Measurements from ENCODE around the gene ATPAF1. TPM values are rescaled to one million over a fixed set of nuclear protein-coding genes. Genes with fewer than 3 reads are reported as not detected.

Gene ATPAF1
- total RNA-seq, 8 experiments from 2014 or later = 39.9 to 77.6 (median 50.8) TPM

GRCh38 chr1:46601257-46602007 is 66.7 kb downstream of the ATPAF1 start:
- in situ Hi-C loops (cut with MboI; ENCODE audit: low pct_unique_long_range_greater_than_20kb in 2 of 9, low sequenced_read_pairs in 9 of 9, unreplicated experiment in 9 of 9) = no loop called here
- 50 to 100% (median 100%) methylated on average over 1 to 3 of the region's 3 CpGs; no CpG with 5 or more reads in 3 of the 10 experiments for WGBS, 10 experiments
- Histone ChIP-seq H3K4me3 (no peak overlapping the region), H3K4me1 (replicated peaks in 1 of 2) (peaks cover 6 to 7% of the 10 kb centered on the region in 2 donors), H3K27ac (no peak overlapping the region)
- ATAC-seq (replicated peaks in 6 of 8) = no peak

GRCh38 chr1:46599059-46599970 is 68.8 kb downstream of the ATPAF1 start:
- WGBS, 10 experiments = 76 to 100% (median 89%) methylated on average over 1 to 9 of the region's 9 CpGs; no CpG with 5 or more reads in 3 of the 10 experiments
- H3K4me3 ChIP-seq = no peak overlapping the region
- H3K27ac ChIP-seq = no peak overlapping the region

GRCh38 chr1:46596846-46597245 is 71.3 kb downstream of the ATPAF1 start:
- in situ Hi-C loops (cut with MboI; ENCODE audit: low pct_unique_long_range_greater_than_20kb in 2 of 9, low sequenced_read_pairs in 9 of 9, unreplicated experiment in 9 of 9) = no loop called here
- no peak for ATAC-seq (replicated peaks in 6 of 8)
- H3K27ac ChIP-seq = no peak overlapping the region
- no peaks in the 10 kb centered on the region for H3K4me1 ChIP-seq (replicated peaks in 1 of 2)
- 33 to 100% (median 97%) methylated on average over 1 to 3 of the region's 3 CpGs for WGBS, 10 experiments
- no peak overlapping the region for H3K4me3 ChIP-seq

More at GRCh38 chr1:46599059-46599970, 68.8 kb downstream of the ATPAF1 start:
- in situ Hi-C loops (cut with MboI; ENCODE audit: low pct_unique_long_range_greater_than_20kb in 2 of 9, low sequenced_read_pairs in 9 of 9, unreplicated experiment in 9 of 9) = no loop called here
- no peak for ATAC-seq (replicated peaks in 6 of 8)
- H3K4me1 ChIP-seq (replicated peaks in 1 of 2) = peaks cover 6 to 7% of the 10 kb centered on the region in 2 donors

- WGBS, 10 experiments = 86 to 100% (median 89%) methylated on average over 1 of the region's 1 CpG; no CpG with 5 or more reads in 6 of the 10 experiments
- ATAC-seq (replicated peaks in 6 of 8) = no peak
- in situ Hi-C loops (cut with MboI; ENCODE audit: low pct_unique_long_range_greater_than_20kb in 2 of 9, low sequenced_read_pairs in 9 of 9, unreplicated experiment in 9 of 9) = no loop called here
- Histone ChIP-seq H3K4me1 (replicated peaks in 1 of 2) (no peaks in the 10 kb centered on the region), H3K27ac (no peak overlapping the region), H3K4me3 (no peak overlapping the region)
Observed at GRCh38 chr1:46596036-46596435, 72.1 kb downstream of the ATPAF1 start.

GRCh38 chr1:46595127-46595526 is 73.0 kb downstream of the ATPAF1 start:
- Histone ChIP-seq H3K27ac (no peak overlapping the region), H3K4me3 (no peak overlapping the region), H3K4me1 (replicated peaks in 1 of 2) (no peaks in the 10 kb centered on the region)
- peak in 2 of 8 experiments; percentile 83 for ATAC-seq (replicated peaks in 6 of 8)
- 20 to 100% (median 90%) methylated on average over 1 to 3 of the region's 3 CpGs; no CpG with 5 or more reads in 1 of the 10 experiments for WGBS, 10 experiments
- in situ Hi-C loops (cut with MboI; ENCODE audit: low pct_unique_long_range_greater_than_20kb in 2 of 9, low sequenced_read_pairs in 9 of 9, unreplicated experiment in 9 of 9) = no loop called here

GRCh38 chr1:46594063-46594462 is 74.1 kb downstream of the ATPAF1 start:
- in situ Hi-C loops (cut with MboI; ENCODE audit: low pct_unique_long_range_greater_than_20kb in 2 of 9, low sequenced_read_pairs in 9 of 9, unreplicated experiment in 9 of 9) = no loop called here
- WGBS, 10 experiments = 85 to 100% (median 94%) methylated on average over 1 to 5 of the region's 5 CpGs
- Histone ChIP-seq H3K4me3 (no peak overlapping the region), H3K27ac (no peak overlapping the region), H3K4me1 (replicated peaks in 1 of 2) (no peaks in the 10 kb centered on the region)
- no peak for ATAC-seq (replicated peaks in 6 of 8)

GRCh38 chr1:46592823-46593222 is 75.3 kb downstream of the ATPAF1 start:
- 80 to 96% (median 90%) methylated on average over 2 to 4 of the region's 4 CpGs; no CpG with 5 or more reads in 3 of the 10 experiments for WGBS, 10 experiments
- in situ Hi-C loops (cut with MboI; ENCODE audit: low pct_unique_long_range_greater_than_20kb in 2 of 9, low sequenced_read_pairs in 9 of 9, unreplicated experiment in 9 of 9) = no loop called here
- Histone ChIP-seq H3K27ac (no peak overlapping the region), H3K4me3 (no peak overlapping the region), H3K4me1 (replicated peaks in 1 of 2) (no peaks in the 10 kb centered on the region)
- no peak for ATAC-seq (replicated peaks in 6 of 8)

GRCh38 chr1:46589529-46589928 is 78.6 kb downstream of the ATPAF1 start:
- Histone ChIP-seq H3K4me3 (no peak overlapping the region), H3K4me1 (replicated peaks in 1 of 2) (peaks cover 13 to 21% of the 10 kb centered on the region in 2 donors), H3K27ac (no peak overlapping the region)
- in situ Hi-C loops (cut with MboI; ENCODE audit: low pct_unique_long_range_greater_than_20kb in 2 of 9, low sequenced_read_pairs in 9 of 9, unreplicated experiment in 9 of 9) = no loop called here
- 90 to 100% (median 93%) methylated on average over 1 to 3 of the region's 3 CpGs; no CpG with 5 or more reads in 3 of the 10 experiments for WGBS, 10 experiments
- ATAC-seq (replicated peaks in 6 of 8) = no peak

GRCh38 chr1:46587069-46587468 is 81.1 kb downstream of the ATPAF1 start:
- Histone ChIP-seq H3K27ac (no peak overlapping the region), H3K4me1 (replicated peaks in 1 of 2) (peaks cover 36 to 42% of the 10 kb centered on the region in 2 donors), H3K4me3 (no peak overlapping the region)
- in situ Hi-C loops (cut with MboI; ENCODE audit: low pct_unique_long_range_greater_than_20kb in 2 of 9, low sequenced_read_pairs in 9 of 9, unreplicated experiment in 9 of 9) = no loop called here
- no peak for ATAC-seq (replicated peaks in 6 of 8)
- 83 to 97% (median 90%) methylated on average over 2 to 6 of the region's 7 CpGs; no CpG with 5 or more reads in 6 of the 10 experiments for WGBS, 10 experiments

GRCh38 chr1:46585312-46585938 is 82.7 kb downstream of the ATPAF1 start:
- Histone ChIP-seq H3K4me1 (replicated peaks in 1 of 2) (peaks cover 38 to 42% of the 10 kb centered on the region in 2 donors), H3K27ac (peak overlapping the region; percentile 22 to 77), H3K4me3 (no peak overlapping the region)
- ATAC-seq (replicated peaks in 6 of 8) = peak in 5 of 8 experiments; percentile 49 to 86 (median 64)
- 55 to 100% (median 83%) methylated on average over 1 to 12 of the region's 12 CpGs; no CpG with 5 or more reads in 1 of the 10 experiments for WGBS, 10 experiments
- in situ Hi-C loops (cut with MboI; ENCODE audit: low pct_unique_long_range_greater_than_20kb in 2 of 9, low sequenced_read_pairs in 9 of 9, unreplicated experiment in 9 of 9) = no loop called here

GRCh38 chr1:46583494-46583893 is 84.7 kb downstream of the ATPAF1 start:
- WGBS, 10 experiments = 0 to 80% (median 57%) methylated on average over 1 to 5 of the region's 5 CpGs; no CpG with 5 or more reads in 3 of the 10 experiments
- peak in 5 of 8 experiments; percentile 71 to 82 (median 78) for ATAC-seq (replicated peaks in 6 of 8)

GRCh38 chr1:46582972-46583371 is 85.2 kb downstream of the ATPAF1 start:
- ATAC-seq (replicated peaks in 6 of 8) = peak in 2 of 8 experiments; percentile 10 to 13
- H3K4me3 ChIP-seq = no peak overlapping the region
- WGBS, 10 experiments = 70 to 100% (median 91%) methylated on average over 1 to 7 of the region's 7 CpGs; no CpG with 5 or more reads in 3 of the 10 experiments
- in situ Hi-C loops (cut with MboI; ENCODE audit: low pct_unique_long_range_greater_than_20kb in 2 of 9, low sequenced_read_pairs in 9 of 9, unreplicated experiment in 9 of 9) = no loop called here
- peak overlapping the region; percentile 7 to 38 for H3K27ac ChIP-seq
- peaks cover 38 to 42% of the 10 kb centered on the region in 2 donors for H3K4me1 ChIP-seq (replicated peaks in 1 of 2)

More at GRCh38 chr1:46583494-46583893, 84.7 kb downstream of the ATPAF1 start:
- peaks cover 38 to 42% of the 10 kb centered on the region in 2 donors for H3K4me1 ChIP-seq (replicated peaks in 1 of 2)
- H3K27ac ChIP-seq = peak overlapping the region; percentile 38 to 65
- in situ Hi-C loops (cut with MboI; ENCODE audit: low pct_unique_long_range_greater_than_20kb in 2 of 9, low sequenced_read_pairs in 9 of 9, unreplicated experiment in 9 of 9) = no loop called here
- no peak overlapping the region for H3K4me3 ChIP-seq

All from motor neuron (in vitro differentiated cells).